ENCODE results near the gene NSD2. TPM values are rescaled to one million over a fixed set of nuclear protein-coding genes. Genes with fewer than 3 reads are reported as not detected.

The NSD2 gene
- total RNA-seq, 2 donors from 2014 or later = 18.8 to 35.4 TPM

DNA sequence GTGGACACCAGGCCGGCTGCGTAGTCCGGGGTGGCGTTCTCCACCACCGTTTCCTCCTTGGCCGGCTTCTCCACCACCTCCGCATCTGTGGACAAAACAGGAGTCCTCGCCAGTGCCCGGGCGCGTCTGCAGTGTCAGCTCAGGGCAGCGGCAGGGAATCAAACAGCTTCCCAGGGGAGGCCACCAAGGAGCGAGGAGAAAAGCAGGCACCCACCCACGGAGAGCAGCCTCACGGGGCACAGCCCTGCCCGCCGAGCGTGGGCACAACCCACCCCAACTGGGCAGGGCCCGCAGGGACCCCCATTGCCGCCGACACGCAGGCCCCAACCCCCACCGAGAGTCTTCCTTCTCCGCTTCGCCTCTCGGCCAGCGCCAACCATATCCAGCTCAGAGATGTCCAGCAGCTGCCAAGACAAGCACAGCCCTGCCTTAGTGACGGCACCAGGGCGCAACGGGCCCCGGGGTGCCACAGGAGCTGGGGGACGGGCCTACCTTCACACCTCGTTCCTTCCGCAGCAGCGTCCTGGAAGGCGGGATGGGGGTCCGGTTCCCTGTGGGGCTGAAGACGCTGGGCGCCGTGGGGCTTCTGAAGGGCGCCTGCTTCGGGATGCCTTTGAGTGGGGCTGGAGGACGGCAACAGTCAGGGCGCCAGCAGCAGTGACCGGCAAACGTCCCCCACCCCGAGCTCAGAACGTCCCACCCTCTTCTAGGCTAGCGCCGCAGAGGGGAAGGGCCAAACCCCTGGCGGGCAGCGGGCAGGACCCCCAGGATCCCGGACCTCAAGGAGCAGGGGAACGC, 114.8 kb downstream of the NSD2 start:
- H3K4me1 ChIP-seq (ENCODE audit: control insufficient read depth in 1 of 2, low read depth in 2 of 2) = peaks cover 0 to 8% of the 10 kb centered on the region in 2 donors
- TF ChIP-seq, protein P1, sequence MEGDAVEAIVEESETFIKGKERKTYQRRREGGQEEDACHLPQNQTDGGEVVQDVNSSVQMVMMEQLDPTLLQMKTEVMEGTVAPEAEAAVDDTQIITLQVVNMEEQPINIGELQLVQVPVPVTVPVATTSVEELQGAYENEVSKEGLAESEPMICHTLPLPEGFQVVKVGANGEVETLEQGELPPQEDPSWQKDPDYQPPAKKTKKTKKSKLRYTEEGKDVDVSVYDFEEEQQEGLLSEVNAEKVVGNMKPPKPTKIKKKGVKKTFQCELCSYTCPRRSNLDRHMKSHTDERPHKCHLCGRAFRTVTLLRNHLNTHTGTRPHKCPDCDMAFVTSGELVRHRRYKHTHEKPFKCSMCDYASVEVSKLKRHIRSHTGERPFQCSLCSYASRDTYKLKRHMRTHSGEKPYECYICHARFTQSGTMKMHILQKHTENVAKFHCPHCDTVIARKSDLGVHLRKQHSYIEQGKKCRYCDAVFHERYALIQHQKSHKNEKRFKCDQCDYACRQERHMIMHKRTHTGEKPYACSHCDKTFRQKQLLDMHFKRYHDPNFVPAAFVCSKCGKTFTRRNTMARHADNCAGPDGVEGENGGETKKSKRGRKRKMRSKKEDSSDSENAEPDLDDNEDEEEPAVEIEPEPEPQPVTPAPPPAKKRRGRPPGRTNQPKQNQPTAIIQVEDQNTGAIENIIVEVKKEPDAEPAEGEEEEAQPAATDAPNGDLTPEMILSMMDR (IDR thresholded peaks at IDR 0.05) = no peak
- H3K27me3 ChIP-seq (replicated peaks; ENCODE audit: insufficient read depth) = no peaks in the 10 kb centered on the region
- no peak overlapping the region for H3K27ac ChIP-seq
- ATAC-seq (ENCODE audit: insufficient number of reproducible peaks, low FRiP score, low read depth) (no peak), DNase-seq (ENCODE audit: low spot score) (no peak)
- H3K4me3 ChIP-seq = no peak overlapping the region
- H3K36me3 ChIP-seq = peaks cover 79% of the 10 kb centered on the region
- no peaks in the 10 kb centered on the region for H3K9me3 ChIP-seq

DNA sequence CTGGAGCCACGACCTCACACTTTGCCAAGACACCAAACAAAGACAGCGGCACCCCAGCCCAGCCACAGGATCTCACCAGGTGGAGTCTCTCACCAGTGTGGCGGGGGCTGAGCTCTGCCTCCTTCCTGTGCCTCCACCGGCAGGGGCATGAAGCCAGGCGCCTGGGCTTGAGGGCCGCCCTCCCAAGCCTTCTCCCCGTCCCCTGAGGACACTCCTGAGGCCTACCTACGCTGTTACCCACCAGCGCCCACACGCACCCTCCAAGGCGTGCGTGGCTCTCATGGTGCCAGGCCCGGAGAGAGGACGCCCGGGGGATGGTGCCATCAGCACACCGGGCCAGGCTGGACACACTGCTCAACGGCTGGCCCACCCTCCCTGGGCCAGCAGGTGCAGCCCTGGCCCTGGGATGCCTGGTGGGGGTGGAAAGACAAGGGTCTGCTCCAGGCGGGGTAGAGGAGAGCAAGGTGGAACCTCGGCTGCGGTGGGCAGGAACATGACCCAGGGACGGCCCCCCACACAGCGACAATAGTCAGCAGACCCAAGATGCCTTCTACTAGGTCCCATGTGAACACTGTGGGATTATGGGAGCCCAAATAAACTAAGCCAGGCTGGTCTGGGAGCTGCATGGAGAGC, 115.5 kb downstream of the NSD2 start:
- no peak for ATAC-seq (ENCODE audit: insufficient number of reproducible peaks, low FRiP score, low read depth)
- H3K36me3 ChIP-seq = peaks cover 82% of the 10 kb centered on the region
- no peak overlapping the region for H3K4me3 ChIP-seq

DNA sequence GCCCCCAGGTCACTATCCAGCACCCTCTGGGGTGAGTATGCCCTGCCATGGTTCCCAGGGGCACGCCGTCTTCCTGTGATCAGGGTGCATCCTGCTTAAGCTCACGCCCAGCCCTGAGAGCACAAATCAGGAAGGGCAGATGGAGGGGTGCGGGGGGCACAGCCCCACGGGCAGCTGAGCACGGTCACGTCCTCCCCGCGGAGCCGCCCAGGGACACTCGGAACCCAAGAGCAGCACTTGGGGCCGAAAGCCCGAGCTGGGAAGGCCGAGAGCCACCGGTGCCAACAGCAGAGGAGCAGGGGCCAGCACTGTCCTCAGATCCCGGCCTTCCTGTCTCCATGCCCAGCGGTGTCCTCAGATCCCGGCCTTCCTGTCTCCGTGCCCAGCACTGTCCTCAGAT, 116.1 kb downstream of the NSD2 start:
- Histone ChIP-seq H3K4me1 (ENCODE audit: control insufficient read depth in 1 of 2, low read depth in 2 of 2) (peaks cover 0 to 8% of the 10 kb centered on the region in 2 donors), H3K9me3 (no peaks in the 10 kb centered on the region), H3K36me3 (peaks cover 80% of the 10 kb centered on the region), H3K27me3 (replicated peaks; ENCODE audit: insufficient read depth) (no peaks in the 10 kb centered on the region), H3K27ac (no peak overlapping the region), H3K4me3 (no peak overlapping the region)
- ATAC-seq (ENCODE audit: insufficient number of reproducible peaks, low FRiP score, low read depth) (no peak), DNase-seq (ENCODE audit: low spot score) (no peak)
- TF ChIP-seq, protein P1 (IDR thresholded peaks at IDR 0.05) = no peak

More for the DNA sequence above, 115.5 kb downstream of the NSD2 start:
- DNase-seq (ENCODE audit: low spot score) = no peak
- TF ChIP-seq, protein P1 (IDR thresholded peaks at IDR 0.05) = no peak
- no peaks in the 10 kb centered on the region for H3K9me3 ChIP-seq
- peaks cover 0 to 8% of the 10 kb centered on the region in 2 donors for H3K4me1 ChIP-seq (ENCODE audit: control insufficient read depth in 1 of 2, low read depth in 2 of 2)
- no peak overlapping the region for H3K27ac ChIP-seq
- no peaks in the 10 kb centered on the region for H3K27me3 ChIP-seq (replicated peaks; ENCODE audit: insufficient read depth)

DNA sequence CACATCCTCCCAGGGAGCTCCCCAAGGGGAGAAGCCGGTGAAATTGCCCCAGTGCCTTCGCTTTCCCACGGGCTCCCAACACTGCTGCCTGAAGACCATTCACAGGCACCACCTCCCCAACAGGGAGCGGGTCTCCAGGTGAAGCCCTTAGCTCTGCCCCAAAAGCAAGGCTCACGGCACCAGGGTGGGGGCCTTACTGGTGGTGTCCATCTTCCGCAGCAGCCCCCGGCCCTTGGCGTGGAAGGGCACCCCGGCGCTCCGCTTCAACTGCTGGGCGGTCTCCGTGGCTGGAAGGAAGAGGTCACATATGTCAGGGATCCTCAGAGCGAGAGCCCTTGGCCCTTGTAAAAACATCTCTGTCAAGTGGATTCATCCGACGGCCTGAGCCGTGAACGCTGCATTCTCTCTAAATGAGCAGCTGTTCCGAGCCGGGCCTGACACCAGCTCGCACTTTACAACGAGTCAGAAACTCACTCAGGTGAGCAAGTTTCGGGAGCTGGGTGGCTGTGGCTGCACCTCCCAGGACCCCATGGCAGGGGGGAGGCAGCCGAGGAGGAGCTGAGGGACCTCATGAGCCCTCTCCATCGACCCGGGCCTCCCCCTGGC, 116.6 kb downstream of the NSD2 start:
- ATAC-seq (ENCODE audit: insufficient number of reproducible peaks, low FRiP score, low read depth) (no peak), DNase-seq (ENCODE audit: low spot score) (no peak)
- H3K36me3 ChIP-seq = peaks cover 74% of the 10 kb centered on the region
- no peak overlapping the region for H3K27ac ChIP-seq
- no peaks in the 10 kb centered on the region for H3K27me3 ChIP-seq (replicated peaks; ENCODE audit: insufficient read depth)
- no peak overlapping the region for H3K4me3 ChIP-seq
- H3K4me1 ChIP-seq (ENCODE audit: control insufficient read depth in 1 of 2, low read depth in 2 of 2) = peaks cover 0 to 8% of the 10 kb centered on the region in 2 donors
- TF ChIP-seq, protein P1 (IDR thresholded peaks at IDR 0.05) = no peak
- H3K9me3 ChIP-seq = no peaks in the 10 kb centered on the region

DNA sequence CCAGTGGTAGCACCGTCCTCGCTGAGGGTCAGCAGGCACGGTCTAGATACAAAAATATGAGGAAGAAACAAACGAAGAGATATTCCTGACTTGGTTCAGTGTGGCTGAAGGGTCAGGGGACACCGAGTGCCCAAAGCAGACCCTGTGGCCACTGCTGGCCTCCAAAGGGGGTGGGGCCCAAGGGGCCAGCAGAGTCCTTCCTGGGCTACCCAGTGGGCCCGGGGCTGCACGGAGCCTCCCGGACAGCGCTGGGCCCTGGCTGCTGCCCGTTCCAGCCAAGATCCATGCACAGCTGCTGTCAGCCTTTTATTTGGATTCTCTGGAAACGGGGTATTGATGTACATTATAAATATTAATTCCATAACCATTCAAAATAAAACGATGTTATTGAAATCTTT, 117.1 kb downstream of the NSD2 start:
- Histone ChIP-seq H3K27me3 (replicated peaks; ENCODE audit: insufficient read depth) (no peaks in the 10 kb centered on the region), H3K9me3 (no peaks in the 10 kb centered on the region), H3K36me3 (peaks cover 71% of the 10 kb centered on the region), H3K4me3 (no peak overlapping the region), H3K4me1 (ENCODE audit: control insufficient read depth in 1 of 2, low read depth in 2 of 2) (peaks cover 0 to 8% of the 10 kb centered on the region in 2 donors), H3K27ac (no peak overlapping the region)
- DNase-seq (ENCODE audit: low spot score) (no peak), ATAC-seq (ENCODE audit: insufficient number of reproducible peaks, low FRiP score, low read depth) (no peak)
- TF ChIP-seq, protein P1 (IDR thresholded peaks at IDR 0.05) = no peak
